ELF-1 (cell line): Measurements from ENCODE around the gene RSPH10B.
"Not testable (repeated sequence)": the region's sequence is repeated elsewhere in the genome, so short reads cannot be mapped to it uniquely, and the experiment has no call there.

ENCODE experiments used
- DNase-seq: peaks from one replicate; pipeline ENCODE4 v3.0.0-alpha.2; 2016; ENCODE audit warnings: low read depth, low spot score

Gene RSPH10B

GRCh38 chr7:5926263-5926870 lies 44.1 kb downstream of the RSPH10B start:
- not testable (repeated sequence) for DNase-seq

- DNase-seq: not testable (repeated sequence)
Observed at GRCh38 chr7:5924630-5925029, 45.9 kb downstream of the RSPH10B start.

GRCh38 chr7:5924180-5924579 lies 46.3 kb downstream of the RSPH10B start:
- not testable (repeated sequence) for DNase-seq

GRCh38 chr7:5916529-5916928 lies 54.0 kb downstream of the RSPH10B start:
- not testable (repeated sequence) for DNase-seq

GRCh38 chr7:5908835-5909234 lies 61.7 kb downstream of the RSPH10B start:
- DNase-seq: not testable (repeated sequence)

- not testable (repeated sequence) for DNase-seq
Observed at GRCh38 chr7:5904726-5905125, 65.8 kb downstream of the RSPH10B start.

- DNase-seq: not testable (repeated sequence)
Observed at GRCh38 chr7:5903002-5903401, 67.5 kb downstream of the RSPH10B start.

- peak; percentile 57 for DNase-seq
Observed at GRCh38 chr7:5898480-5899224, 71.8 kb downstream of the RSPH10B start, which contains the start of gene CCZ1. Gene CCZ1 (plus strand): TSS chr7:5898733. CDS start chr7:5898800, 67 bp downstream.

GRCh38 chr7:5897369-5897919 lies 73.0 kb downstream of the RSPH10B start:
- DNase-seq: peak; percentile 23

- DNase-seq: no peak
Observed at GRCh38 chr7:5892498-5892897, 78.0 kb downstream of the RSPH10B start.

GRCh38 chr7:5890244-5890643 lies 80.2 kb downstream of the RSPH10B start:
- DNase-seq: not testable (repeated sequence)

GRCh38 chr7:5888021-5888420 lies 82.5 kb downstream of the RSPH10B start:
- peak; percentile 8 for DNase-seq

- DNase-seq: not testable (repeated sequence)
Observed at GRCh38 chr7:5884431-5884830, 86.1 kb downstream of the RSPH10B start.

- DNase-seq: not testable (repeated sequence)
Observed at GRCh38 chr7:5880106-5880505, 90.4 kb downstream of the RSPH10B start.

- DNase-seq: not testable (repeated sequence)
Observed at GRCh38 chr7:5879591-5879990, 90.9 kb downstream of the RSPH10B start.
